ENCODE data around the gene PLA2G4B. TPM values are rescaled to one million over a fixed set of nuclear protein-coding genes. Genes with fewer than 3 reads are reported as not detected.
A peak's percentile ranks its signal among the peaks of the same experiment; 100 is the strongest.

Gene PLA2G4B
- total RNA-seq, 3 donors from 2014 or later (not counting 1 experiment from before 2014, with no cell fraction given): 15.2 to 17.5 (median 17.4) TPM

DNA sequence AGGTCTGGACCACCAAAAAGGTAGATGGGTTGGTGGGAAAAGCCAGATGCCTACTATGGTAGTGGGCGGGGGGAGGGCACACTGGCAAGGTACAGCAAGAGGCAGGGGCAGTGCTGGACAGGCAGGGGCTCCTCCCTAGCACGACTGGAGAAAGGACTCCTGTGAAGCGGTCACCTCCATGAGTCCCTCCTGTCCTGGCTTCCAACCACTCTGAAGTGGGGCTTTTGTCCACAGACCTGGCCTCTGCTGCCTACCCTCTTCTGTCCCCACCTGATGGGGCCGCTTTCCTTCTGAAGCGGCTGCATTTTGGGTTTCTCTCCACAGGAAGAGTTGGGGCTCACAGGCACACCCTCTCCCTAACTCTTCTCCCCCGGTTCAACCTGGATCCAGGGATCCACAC, 57.9 kb downstream of the PLA2G4B start:
- Mint-ChIP-seq H3K9me3 (no peaks in the 10 kb centered on the region), H3K27me3 (ENCODE audit: low read depth in 2 of 2) (no peaks in the 10 kb centered on the region), H3K4me1 (peaks cover 14 to 40% of the 10 kb centered on the region in 2 donors), H3K36me3 (no peaks in the 10 kb centered on the region), H3K27ac (peak overlapping the region; percentile 97), H3K4me3 (peak overlapping the region; percentile 21)
- DNase-seq: no peak
- H3K4me1 ChIP-seq (ENCODE audit: control insufficient read depth, insufficient read depth, low read length): peaks cover 46% of the 10 kb centered on the region
- H3K4me3 ChIP-seq (ENCODE audit: low read length): no peak overlapping the region
- ATAC-seq: no peak
- WGBS (ENCODE audit: insufficient coverage): 97% methylated on average over 6 of the region's 6 CpGs
- no peaks in the 10 kb centered on the region for H3K9me3 ChIP-seq (ENCODE audit: control insufficient read depth, insufficient read depth, low read length)
- no peaks in the 10 kb centered on the region for H3K27me3 ChIP-seq (ENCODE audit: control insufficient read depth, insufficient read depth, low read length)
- peak overlapping the region; percentile 91 for H3K27ac ChIP-seq (ENCODE audit: low read length)
- intact Hi-C loops (cut with micrococcal nuclease): no loop called here
- peaks cover 3% of the 10 kb centered on the region for H3K36me3 ChIP-seq (ENCODE audit: control insufficient read depth, insufficient read depth, low read length)
- TF ChIP-seq, protein P1, sequence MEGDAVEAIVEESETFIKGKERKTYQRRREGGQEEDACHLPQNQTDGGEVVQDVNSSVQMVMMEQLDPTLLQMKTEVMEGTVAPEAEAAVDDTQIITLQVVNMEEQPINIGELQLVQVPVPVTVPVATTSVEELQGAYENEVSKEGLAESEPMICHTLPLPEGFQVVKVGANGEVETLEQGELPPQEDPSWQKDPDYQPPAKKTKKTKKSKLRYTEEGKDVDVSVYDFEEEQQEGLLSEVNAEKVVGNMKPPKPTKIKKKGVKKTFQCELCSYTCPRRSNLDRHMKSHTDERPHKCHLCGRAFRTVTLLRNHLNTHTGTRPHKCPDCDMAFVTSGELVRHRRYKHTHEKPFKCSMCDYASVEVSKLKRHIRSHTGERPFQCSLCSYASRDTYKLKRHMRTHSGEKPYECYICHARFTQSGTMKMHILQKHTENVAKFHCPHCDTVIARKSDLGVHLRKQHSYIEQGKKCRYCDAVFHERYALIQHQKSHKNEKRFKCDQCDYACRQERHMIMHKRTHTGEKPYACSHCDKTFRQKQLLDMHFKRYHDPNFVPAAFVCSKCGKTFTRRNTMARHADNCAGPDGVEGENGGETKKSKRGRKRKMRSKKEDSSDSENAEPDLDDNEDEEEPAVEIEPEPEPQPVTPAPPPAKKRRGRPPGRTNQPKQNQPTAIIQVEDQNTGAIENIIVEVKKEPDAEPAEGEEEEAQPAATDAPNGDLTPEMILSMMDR (IDR thresholded peaks at IDR 0.05): no peak

DNA sequence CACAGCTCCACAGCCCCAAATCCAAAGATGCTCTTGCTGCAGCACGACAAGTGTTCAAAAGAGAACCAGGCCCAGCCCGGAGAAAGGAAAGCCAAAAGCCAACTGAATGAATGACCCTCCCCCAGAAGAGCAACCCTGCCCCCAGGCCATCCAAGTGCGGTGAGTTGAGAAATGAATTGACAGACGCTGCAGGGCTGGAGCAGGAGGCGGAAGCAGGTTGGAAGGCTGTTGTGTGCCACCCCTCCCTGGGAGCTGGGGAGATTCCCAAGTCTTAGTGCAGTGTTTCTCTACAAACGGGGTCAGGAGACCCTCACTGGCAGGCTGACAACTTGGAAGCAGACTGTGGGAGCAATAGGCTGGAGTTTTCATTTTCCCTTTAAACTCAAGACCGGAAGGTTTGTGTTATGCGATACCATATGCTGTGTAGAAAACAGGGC, 58.7 kb downstream of the PLA2G4B start:
- DNase-seq (no peak), ATAC-seq (no peak)
- TF ChIP-seq, protein P1 (IDR thresholded peaks at IDR 0.05): no peak
- H3K27me3 Mint-ChIP-seq (ENCODE audit: low read depth in 2 of 2): no peaks in the 10 kb centered on the region
- Histone ChIP-seq H3K4me1 (ENCODE audit: control insufficient read depth, insufficient read depth, low read length) (peaks cover 42% of the 10 kb centered on the region), H3K9me3 (ENCODE audit: control insufficient read depth, insufficient read depth, low read length) (no peaks in the 10 kb centered on the region), H3K27me3 (ENCODE audit: control insufficient read depth, insufficient read depth, low read length) (no peaks in the 10 kb centered on the region), H3K36me3 (ENCODE audit: control insufficient read depth, insufficient read depth, low read length) (peaks cover 3% of the 10 kb centered on the region), H3K27ac (ENCODE audit: low read length) (no peak overlapping the region), H3K4me3 (ENCODE audit: low read length) (no peak overlapping the region)
- H3K9me3 Mint-ChIP-seq: no peaks in the 10 kb centered on the region
- WGBS (ENCODE audit: insufficient coverage): 99% methylated on average over 6 of the region's 8 CpGs
- no peak overlapping the region for H3K4me3 Mint-ChIP-seq
- peak overlapping the region; percentile 97 for H3K27ac Mint-ChIP-seq
- H3K36me3 Mint-ChIP-seq: no peaks in the 10 kb centered on the region
- intact Hi-C loops (cut with micrococcal nuclease): no loop called here
- peaks cover 14 to 38% of the 10 kb centered on the region in 2 donors for H3K4me1 Mint-ChIP-seq

Other genes starting within 250 kb of the PLA2G4B start
- 10 to 100 TPM; 54.9 to 75.0 (median 71.3) TPM for gene MGA, start 178.4 kb upstream of the PLA2G4B start, total RNA-seq
- 10 to 100 TPM; 44.8 to 55.4 (median 49.0) TPM for gene MAPKBP1, start 64.4 kb upstream of the PLA2G4B start, total RNA-seq
- gene JMJD7, start 10.8 kb upstream of the PLA2G4B start, total RNA-seq: 10 to 100 TPM; 20.3 to 36.4 (median 28.7) TPM
- gene SPTBN5, start 55.2 kb downstream of the PLA2G4B start, total RNA-seq: 1 to 10 TPM; 4.1 to 6.0 (median 5.2) TPM
- gene EHD4, start 133.7 kb downstream of the PLA2G4B start, total RNA-seq: 10 to 100 TPM; 28.4 to 34.6 (median 31.7) TPM
- gene PLA2G4E, start 182.2 kb downstream of the PLA2G4B start, total RNA-seq: not detected